Measurements from ENCODE around the gene CNTNAP5.

Gene CNTNAP5

GRCh38 chr2:124482044-124482443, 457.0 kb downstream of the CNTNAP5 start:
- no peak overlapping the region for H3K9ac ChIP-seq (ENCODE audit: insufficient read length, low read depth)
- no peak overlapping the region for H3K4me3 ChIP-seq (ENCODE audit: insufficient read length, low read depth)
- H3K36me3 ChIP-seq (ENCODE audit: insufficient read depth, insufficient read length, low read length): no peaks in the 10 kb centered on the region
- DNase-seq (ENCODE audit: low read depth, low spot score): no peak
- H3K27me3 ChIP-seq (ENCODE audit: insufficient read depth, insufficient read length): no peaks in the 10 kb centered on the region
- no peaks in the 10 kb centered on the region for H3K4me1 ChIP-seq (ENCODE audit: insufficient read depth, insufficient read length)
- no peaks in the 10 kb centered on the region for H3K9me3 ChIP-seq (ENCODE audit: insufficient read depth, low read length)
- TF ChIP-seq SUZ12 (IDR thresholded peaks at IDR 0.05; ENCODE audit: extremely low read depth, insufficient read depth, insufficient read length) (no peak), YY1 (IDR thresholded peaks at IDR 0.05; ENCODE audit: insufficient read depth, insufficient read length) (no peak), ZNF274 (IDR thresholded peaks at IDR 0.05; ENCODE audit: low read depth, low read length) (no peak)

- H3K4me3 ChIP-seq (ENCODE audit: insufficient read length, low read depth): no peak overlapping the region
- no peaks in the 10 kb centered on the region for H3K9me3 ChIP-seq (ENCODE audit: insufficient read depth, low read length)
- no peaks in the 10 kb centered on the region for H3K4me1 ChIP-seq (ENCODE audit: insufficient read depth, insufficient read length)
Observed at GRCh38 chr2:124482551-124482950, 457.5 kb downstream of the CNTNAP5 start.

GRCh38 chr2:124485659-124486058, 460.6 kb downstream of the CNTNAP5 start:
- no peaks in the 10 kb centered on the region for H3K9me3 ChIP-seq (ENCODE audit: insufficient read depth, low read length)
- no peak overlapping the region for H3K4me3 ChIP-seq (ENCODE audit: insufficient read length, low read depth)
- TF ChIP-seq ZNF274 (IDR thresholded peaks at IDR 0.05; ENCODE audit: low read depth, low read length) (no peak), SUZ12 (IDR thresholded peaks at IDR 0.05; ENCODE audit: extremely low read depth, insufficient read depth, insufficient read length) (no peak), YY1 (IDR thresholded peaks at IDR 0.05; ENCODE audit: insufficient read depth, insufficient read length) (no peak)
- no peak for DNase-seq (ENCODE audit: low read depth, low spot score)
- no peaks in the 10 kb centered on the region for H3K4me1 ChIP-seq (ENCODE audit: insufficient read depth, insufficient read length)
- no peak overlapping the region for H3K9ac ChIP-seq (ENCODE audit: insufficient read length, low read depth)
- H3K27me3 ChIP-seq (ENCODE audit: insufficient read depth, insufficient read length): no peaks in the 10 kb centered on the region
- H3K36me3 ChIP-seq (ENCODE audit: insufficient read depth, insufficient read length, low read length): no peaks in the 10 kb centered on the region

More at GRCh38 chr2:124482551-124482950, 457.5 kb downstream of the CNTNAP5 start:
- no peaks in the 10 kb centered on the region for H3K36me3 ChIP-seq (ENCODE audit: insufficient read depth, insufficient read length, low read length)
- H3K9ac ChIP-seq (ENCODE audit: insufficient read length, low read depth): no peak overlapping the region
- no peak for TF ChIP-seq SUZ12 (IDR thresholded peaks at IDR 0.05; ENCODE audit: extremely low read depth, insufficient read depth, insufficient read length)
- TF ChIP-seq YY1 (IDR thresholded peaks at IDR 0.05; ENCODE audit: insufficient read depth, insufficient read length): no peak
- TF ChIP-seq ZNF274 (IDR thresholded peaks at IDR 0.05; ENCODE audit: low read depth, low read length): no peak
- no peak for DNase-seq (ENCODE audit: low read depth, low spot score)
- H3K27me3 ChIP-seq (ENCODE audit: insufficient read depth, insufficient read length): no peaks in the 10 kb centered on the region

- no peaks in the 10 kb centered on the region for H3K9me3 ChIP-seq (ENCODE audit: insufficient read depth, low read length)
- H3K36me3 ChIP-seq (ENCODE audit: insufficient read depth, insufficient read length, low read length): no peaks in the 10 kb centered on the region
- H3K4me3 ChIP-seq (ENCODE audit: insufficient read length, low read depth): no peak overlapping the region
- no peak for DNase-seq (ENCODE audit: low read depth, low spot score)
- H3K9ac ChIP-seq (ENCODE audit: insufficient read length, low read depth): no peak overlapping the region
- H3K4me1 ChIP-seq (ENCODE audit: insufficient read depth, insufficient read length): no peaks in the 10 kb centered on the region
- H3K27me3 ChIP-seq (ENCODE audit: insufficient read depth, insufficient read length): no peaks in the 10 kb centered on the region
- TF ChIP-seq YY1 (IDR thresholded peaks at IDR 0.05; ENCODE audit: insufficient read depth, insufficient read length): no peak
- TF ChIP-seq ZNF274 (IDR thresholded peaks at IDR 0.05; ENCODE audit: low read depth, low read length): no peak
- TF ChIP-seq SUZ12 (IDR thresholded peaks at IDR 0.05; ENCODE audit: extremely low read depth, insufficient read depth, insufficient read length): no peak
Observed at GRCh38 chr2:124489686-124490085, 464.6 kb downstream of the CNTNAP5 start.

GRCh38 chr2:124501575-124502152, 476.6 kb downstream of the CNTNAP5 start:
- Histone ChIP-seq H3K9ac (ENCODE audit: insufficient read length, low read depth) (no peak overlapping the region), H3K36me3 (ENCODE audit: insufficient read depth, insufficient read length, low read length) (no peaks in the 10 kb centered on the region), H3K4me1 (ENCODE audit: insufficient read depth, insufficient read length) (no peaks in the 10 kb centered on the region), H3K9me3 (ENCODE audit: insufficient read depth, low read length) (no peaks in the 10 kb centered on the region), H3K4me3 (ENCODE audit: insufficient read length, low read depth) (no peak overlapping the region), H3K27me3 (ENCODE audit: insufficient read depth, insufficient read length) (no peaks in the 10 kb centered on the region)
- DNase-seq (ENCODE audit: low read depth, low spot score): no peak
- TF ChIP-seq SUZ12 (IDR thresholded peaks at IDR 0.05; ENCODE audit: extremely low read depth, insufficient read depth, insufficient read length) (no peak), YY1 (IDR thresholded peaks at IDR 0.05; ENCODE audit: insufficient read depth, insufficient read length) (no peak), ZNF274 (IDR thresholded peaks at IDR 0.05; ENCODE audit: low read depth, low read length) (no peak)

GRCh38 chr2:124514236-124514635, 489.1 kb downstream of the CNTNAP5 start:
- H3K27me3 ChIP-seq (ENCODE audit: insufficient read depth, insufficient read length): no peaks in the 10 kb centered on the region
- no peak overlapping the region for H3K9ac ChIP-seq (ENCODE audit: insufficient read length, low read depth)
- no peak overlapping the region for H3K4me3 ChIP-seq (ENCODE audit: insufficient read length, low read depth)
- TF ChIP-seq SUZ12 (IDR thresholded peaks at IDR 0.05; ENCODE audit: extremely low read depth, insufficient read depth, insufficient read length): no peak
- TF ChIP-seq YY1 (IDR thresholded peaks at IDR 0.05; ENCODE audit: insufficient read depth, insufficient read length): no peak
- no peak for TF ChIP-seq ZNF274 (IDR thresholded peaks at IDR 0.05; ENCODE audit: low read depth, low read length)
- no peak for DNase-seq (ENCODE audit: low read depth, low spot score)
- H3K4me1 ChIP-seq (ENCODE audit: insufficient read depth, insufficient read length): no peaks in the 10 kb centered on the region
- no peaks in the 10 kb centered on the region for H3K36me3 ChIP-seq (ENCODE audit: insufficient read depth, insufficient read length, low read length)
- H3K9me3 ChIP-seq (ENCODE audit: insufficient read depth, low read length): no peaks in the 10 kb centered on the region

- Histone ChIP-seq H3K4me3 (ENCODE audit: insufficient read length, low read depth) (no peak overlapping the region), H3K4me1 (ENCODE audit: insufficient read depth, insufficient read length) (no peaks in the 10 kb centered on the region), H3K36me3 (ENCODE audit: insufficient read depth, insufficient read length, low read length) (no peaks in the 10 kb centered on the region), H3K9me3 (ENCODE audit: insufficient read depth, low read length) (no peaks in the 10 kb centered on the region), H3K9ac (ENCODE audit: insufficient read length, low read depth) (no peak overlapping the region), H3K27me3 (ENCODE audit: insufficient read depth, insufficient read length) (no peaks in the 10 kb centered on the region)
- TF ChIP-seq YY1 (IDR thresholded peaks at IDR 0.05; ENCODE audit: insufficient read depth, insufficient read length) (no peak), ZNF274 (IDR thresholded peaks at IDR 0.05; ENCODE audit: low read depth, low read length) (no peak), SUZ12 (IDR thresholded peaks at IDR 0.05; ENCODE audit: extremely low read depth, insufficient read depth, insufficient read length) (no peak)
- no peak for DNase-seq (ENCODE audit: low read depth, low spot score)
Observed at GRCh38 chr2:124520953-124521352, 495.9 kb downstream of the CNTNAP5 start.
